Measurements from ENCODE around the gene DOP1B. TPM values are rescaled to one million over a fixed set of nuclear protein-coding genes. Genes with fewer than 3 reads are reported as not detected.

The DOP1B gene
- total and polyA plus RNA-seq, 12 donors: 2.3 to 21.2 (median 13.5) TPM

GRCh38 chr21:36149788-36150711 lies 6.6 kb upstream of the DOP1B start:
- peak; percentile 79 to 92 (median 88) for ATAC-seq
- no peak for TF ChIP-seq CTCF (IDR thresholded peaks at IDR 0.05)
- H3K4me3 ChIP-seq: peak overlapping the region in 1 of 10 donors; percentile 8
- peak overlapping the region; percentile 30 to 91 (median 71) for H3K27ac ChIP-seq
- peaks cover 4 to 22% (median 18%) of the 10 kb centered on the region in 9 donors for H3K4me1 ChIP-seq
- H3K36me3 ChIP-seq: peaks cover 0 to 19% (median 0%) of the 10 kb centered on the region in 9 donors
- whole genome bisulfite sequencing, 2 donors: 58 to 63% methylated on average over 7 of the region's 7 CpGs
- peaks cover 0 to 10% (median 0%) of the 10 kb centered on the region in 11 donors for H3K9me3 ChIP-seq
- intact Hi-C loops (cut with DNase I): loop anchor here in 6 of 10 donors (5.0 to 10.0 kb wide), 6 partner anchors 55 to 177 kb away; partner anchors contain the start of gene MORC3 (in 3 of the 6)
- peak in 1 of 2 donors; percentile 48 for DNase-seq
- H3K27me3 ChIP-seq: no peaks in the 10 kb centered on the region

GRCh38 chr21:36155603-36156338 lies 853 bp upstream of the DOP1B start:
- Histone ChIP-seq H3K4me1 (peaks cover 0 to 35% (median 23%) of the 10 kb centered on the region in 9 donors), H3K9me3 (peaks cover 0 to 10% (median 0%) of the 10 kb centered on the region in 11 donors), H3K27ac (peak overlapping the region in 9 of 10 donors; percentile 70 to 88 (median 82)), H3K4me3 (peak overlapping the region; percentile 59 to 97 (median 78)), H3K27me3 (no peaks in the 10 kb centered on the region), H3K36me3 (no peaks in the 10 kb centered on the region)
- ATAC-seq: no peak
- intact Hi-C loops (cut with DNase I): loop anchor here in 4 of 10 donors (1.0 to 10.0 kb wide), 3 partner anchors 79 to 167 kb away; partner anchors contain the start of gene MORC3 (in 3 of the 4)
- peak in 1 of 2 donors; percentile 42 for DNase-seq
- TF ChIP-seq CTCF (IDR thresholded peaks at IDR 0.05): no peak
- 7 to 10% methylated on average over 53 of the region's 53 CpGs for WGBS, 2 donors

- Histone ChIP-seq H3K9me3 (peaks cover 0 to 10% (median 0%) of the 10 kb centered on the region in 11 donors), H3K4me1 (peaks cover 0 to 29% (median 21%) of the 10 kb centered on the region in 9 donors), H3K4me3 (peak overlapping the region; percentile 71 to 98 (median 90)), H3K27ac (peak overlapping the region; percentile 37 to 95 (median 89)), H3K36me3 (peaks cover 0 to under 1% (median 0%) of the 10 kb centered on the region in 9 donors), H3K27me3 (no peaks in the 10 kb centered on the region)
- TF ChIP-seq CTCF (IDR thresholded peaks at IDR 0.05): no peak
- peak; percentile 99 to 100 for DNase-seq
- intact Hi-C loops (cut with DNase I): loop anchor here in 4 of 10 donors (1.0 to 10.0 kb wide), 3 partner anchors 78 to 166 kb away; partner anchors contain the start of gene MORC3 (in 3 of the 4)
- ATAC-seq: peak; percentile 94 to 98 (median 96)
- WGBS, 2 donors: 1% methylated on average over 33 to 43 of the region's 43 CpGs
Observed at GRCh38 chr21:36156339-36156814, 247 bp upstream of the DOP1B start.

All from heart right ventricle (tissue), 16 donors.